Trophoblast cell (in vitro differentiated cells and primary cell): Measurements from ENCODE around the gene CPM.

Experiments used
- DNase-seq, 2 donors: peaks; one replicate each; pipeline ENCODE4 v3.0.0-alpha.2; 2016
- H2AFZ ChIP-seq: 2 replicates; pipeline ENCODE4 v1.6.1; 2013; ENCODE audit warnings: low read length, moderate library complexity, mild to moderate bottlenecking; ENCODE audit not compliant: insufficient read depth, poor library complexity
- H2AK5ac ChIP-seq: 2 replicates; pipeline ENCODE4 v1.6.1; 2013; ENCODE audit warnings: mild to moderate bottlenecking, low read length
- H2BK120ac ChIP-seq: 2 replicates; pipeline ENCODE4 v1.6.1; 2013; ENCODE audit warnings: low read length, mild to moderate bottlenecking, moderate library complexity; ENCODE audit not compliant: insufficient read depth, poor library complexity
- H2BK12ac ChIP-seq: 2 replicates; pipeline ENCODE4 v1.6.1; 2013; ENCODE audit warnings: mild to moderate bottlenecking, low read length, moderate library complexity
- H2BK5ac ChIP-seq: 2 replicates; pipeline ENCODE4 v1.6.1; 2013; ENCODE audit warnings: low read length, low read depth, moderate library complexity, mild to moderate bottlenecking; ENCODE audit not compliant: poor library complexity
- H3K14ac ChIP-seq: 2 replicates; pipeline ENCODE4 v1.6.1; 2013; ENCODE audit warnings: mild to moderate bottlenecking, low read length
- H3K18ac ChIP-seq: 2 replicates; pipeline ENCODE4 v1.6.1; 2013; ENCODE audit warnings: mild to moderate bottlenecking, low read length
- H3K23ac ChIP-seq: 2 replicates; pipeline ENCODE4 v1.6.1; 2013; ENCODE audit warnings: low read length
- H3K27ac ChIP-seq: 2 replicates; pipeline ENCODE4 v1.5.1; 2013; ENCODE audit warnings: low read depth, mild to moderate bottlenecking, inconsistent platforms, low read length, moderate library complexity
- H3K27me3 ChIP-seq: 2 replicates; pipeline ENCODE4 v1.6.1; 2013; ENCODE audit warnings: inconsistent platforms, mild to moderate bottlenecking, low read length, moderate library complexity; ENCODE audit not compliant: insufficient read depth
- H3K36me3 ChIP-seq, 2 experiments: 1 replicate in 1 of 2; 2 replicates in 1 of 2; pipeline ENCODE4 v1.6.1; 2013; ENCODE audit warnings: low read length in 2 of 2, mild to moderate bottlenecking in 2 of 2, moderate library complexity in 1 of 2; ENCODE audit not compliant: insufficient read depth in 2 of 2, control insufficient read depth in 1 of 2
- H3K4ac ChIP-seq: 2 replicates; pipeline ENCODE4 v1.6.1; 2013; ENCODE audit warnings: low read depth, mild to moderate bottlenecking, low read length, moderate library complexity
- H3K4me1 ChIP-seq, 2 experiments: 1 replicate in 1 of 2; 2 replicates in 1 of 2; pipeline ENCODE4 v1.6.1; 2013; ENCODE audit warnings: low read length in 2 of 2, mild to moderate bottlenecking in 2 of 2, moderate library complexity in 1 of 2; ENCODE audit not compliant: insufficient read depth in 2 of 2, control insufficient read depth in 1 of 2
- H3K4me2 ChIP-seq: 2 replicates; pipeline ENCODE4 v1.6.1; 2013; ENCODE audit warnings: inconsistent platforms, mild to moderate bottlenecking, low read length, moderate library complexity
- H3K4me3 ChIP-seq: 2 replicates; pipeline ENCODE4 v1.5.1; 2013; ENCODE audit warnings: mild to moderate bottlenecking, low read depth, low read length, inconsistent platforms
- H3K79me1 ChIP-seq: one replicate; pipeline ENCODE4 v1.6.1; 2013; ENCODE audit warnings: low read length
- H3K79me2 ChIP-seq: 2 replicates; pipeline ENCODE4 v1.6.1; 2013; ENCODE audit warnings: low read length, mild to moderate bottlenecking; ENCODE audit not compliant: control insufficient read depth, insufficient read depth, poor library complexity
- H3K9ac ChIP-seq: 2 replicates; pipeline ENCODE4 v1.6.1; 2013; ENCODE audit warnings: mild to moderate bottlenecking, low read length
- H3K9me3 ChIP-seq: 2 replicates; pipeline ENCODE4 v1.6.1; 2013; ENCODE audit warnings: low read depth, mild to moderate bottlenecking, control low read depth, inconsistent platforms, low read length; ENCODE audit not compliant: insufficient read depth
- H4K12ac ChIP-seq: 2 replicates; pipeline ENCODE4 v1.6.1; 2013; ENCODE audit warnings: low read depth, mild to moderate bottlenecking, low read length, moderate library complexity
- H4K8ac ChIP-seq: 2 replicates; pipeline ENCODE4 v1.6.1; 2013; ENCODE audit warnings: low read depth, mild to moderate bottlenecking, low read length, moderate library complexity
- H4K91ac ChIP-seq: one replicate; pipeline ENCODE4 v1.6.1; 2013; ENCODE audit warnings: low read depth, mild to moderate bottlenecking, low read length, moderate library complexity
- WGBS: extraction: QIAGEN DNeasy Blood & Tissue Kit; methylation state at CpG from one replicate; pipeline ENCODE4 v1.1.7; 2013; ENCODE audit warnings: missing lambda C conversion rate; ENCODE audit not compliant: insufficient read length, insufficient coverage; ENCODE audit errors: extremely low coverage; 5-methylcytosine and 5-hydroxymethylcytosine counted together

The CPM gene

GRCh38 chr12:68882251-68882964, 50.6 kb downstream of the CPM start:
- DNase-seq: no peak
- Histone ChIP-seq H3K36me3 (no peaks in the 10 kb centered on the region), H3K4me2 (no peak overlapping the region), H3K14ac (no peak overlapping the region), H4K12ac (no peak overlapping the region), H2BK5ac (no peak overlapping the region), H4K91ac (no peak overlapping the region), H4K8ac (no peak overlapping the region), H3K23ac (no peak overlapping the region), H3K4me1 (no peaks in the 10 kb centered on the region), H3K79me1 (no peaks in the 10 kb centered on the region), H2BK12ac (no peak overlapping the region), H3K27me3 (no peaks in the 10 kb centered on the region), H3K9ac (no peak overlapping the region), H2BK120ac (no peak overlapping the region), H2AK5ac (no peak overlapping the region), H3K9me3 (no peaks in the 10 kb centered on the region), H3K4me3 (no peak overlapping the region), H3K4ac (no peak overlapping the region), H3K27ac (no peak overlapping the region), H2AFZ (no peak overlapping the region), H3K79me2 (no peaks in the 10 kb centered on the region), H3K18ac (no peak overlapping the region)
- no CpG with 5 or more reads among the region's 4 CpGs for WGBS

GRCh38 chr12:68880660-68881325, 52.2 kb downstream of the CPM start:
- DNase-seq: no peak
- H2BK120ac ChIP-seq: no peak overlapping the region
- no peaks in the 10 kb centered on the region for H3K9me3 ChIP-seq
- H3K4me2 ChIP-seq: no peak overlapping the region
- no peak overlapping the region for H3K14ac ChIP-seq
- H4K8ac ChIP-seq: no peak overlapping the region
- H2AK5ac ChIP-seq: no peak overlapping the region
- H3K79me1 ChIP-seq: no peaks in the 10 kb centered on the region
- no peak overlapping the region for H2BK5ac ChIP-seq
- H2BK12ac ChIP-seq: no peak overlapping the region
- no peaks in the 10 kb centered on the region for H3K27me3 ChIP-seq
- no peaks in the 10 kb centered on the region for H3K79me2 ChIP-seq
- H3K27ac ChIP-seq: no peak overlapping the region
- H3K18ac ChIP-seq: no peak overlapping the region
- WGBS: no CpG with 5 or more reads among the region's 5 CpGs
- H4K91ac ChIP-seq: no peak overlapping the region
- H2AFZ ChIP-seq: no peak overlapping the region
- H3K23ac ChIP-seq: no peak overlapping the region
- H4K12ac ChIP-seq: no peak overlapping the region
- H3K4me1 ChIP-seq: no peaks in the 10 kb centered on the region
- H3K4ac ChIP-seq: no peak overlapping the region
- H3K9ac ChIP-seq: no peak overlapping the region
- H3K4me3 ChIP-seq: peak overlapping the region; percentile 29
- no peaks in the 10 kb centered on the region for H3K36me3 ChIP-seq

- no peak overlapping the region for H2BK5ac ChIP-seq
- no peak overlapping the region for H3K27ac ChIP-seq
- DNase-seq: no peak
- H4K12ac ChIP-seq: no peak overlapping the region
- H3K9me3 ChIP-seq: no peaks in the 10 kb centered on the region
- H3K18ac ChIP-seq: no peak overlapping the region
- H3K79me2 ChIP-seq: no peaks in the 10 kb centered on the region
- no peak overlapping the region for H3K9ac ChIP-seq
- no peak overlapping the region for H3K4me2 ChIP-seq
- H3K36me3 ChIP-seq: no peaks in the 10 kb centered on the region
- H3K79me1 ChIP-seq: no peaks in the 10 kb centered on the region
- H4K91ac ChIP-seq: no peak overlapping the region
- H2BK120ac ChIP-seq: no peak overlapping the region
- no peak overlapping the region for H3K14ac ChIP-seq
- H3K4me1 ChIP-seq: no peaks in the 10 kb centered on the region
- H4K8ac ChIP-seq: no peak overlapping the region
- no peak overlapping the region for H3K4ac ChIP-seq
- H2AK5ac ChIP-seq: no peak overlapping the region
- no peak overlapping the region for H2BK12ac ChIP-seq
- no CpG with 5 or more reads among the region's 4 CpGs for WGBS
- no peak overlapping the region for H3K4me3 ChIP-seq
- H3K27me3 ChIP-seq: no peaks in the 10 kb centered on the region
- no peak overlapping the region for H3K23ac ChIP-seq
- no peak overlapping the region for H2AFZ ChIP-seq
Observed at GRCh38 chr12:68878846-68879245, 54.1 kb downstream of the CPM start.

GRCh38 chr12:68878283-68878682, 54.7 kb downstream of the CPM start:
- Histone ChIP-seq H3K27me3 (no peaks in the 10 kb centered on the region), H3K14ac (no peak overlapping the region), H4K12ac (no peak overlapping the region), H3K27ac (no peak overlapping the region), H2AFZ (no peak overlapping the region), H2AK5ac (no peak overlapping the region), H3K4me1 (no peaks in the 10 kb centered on the region), H3K9me3 (no peaks in the 10 kb centered on the region), H3K79me1 (no peaks in the 10 kb centered on the region), H3K18ac (no peak overlapping the region), H3K4ac (no peak overlapping the region), H3K36me3 (no peaks in the 10 kb centered on the region), H3K9ac (no peak overlapping the region), H2BK5ac (no peak overlapping the region), H2BK120ac (no peak overlapping the region), H3K79me2 (no peaks in the 10 kb centered on the region), H3K23ac (no peak overlapping the region), H3K4me2 (no peak overlapping the region), H2BK12ac (no peak overlapping the region), H4K91ac (no peak overlapping the region), H4K8ac (no peak overlapping the region), H3K4me3 (no peak overlapping the region)
- WGBS: no CpG with 5 or more reads among the region's 4 CpGs
- DNase-seq: no peak
